KMS-11 (cell line): ENCODE results near the gene INPP5A.

ENCODE experiments used
- H2AFZ ChIP-seq: fragments of 200-600 bp; sonication (generic); 2 replicates; pipeline ENCODE4 v1.6.1; 2016; ENCODE audit warnings: antibody characterized with exemption, mixed run types, low read depth
- H3K27ac ChIP-seq: fragments of 200-600 bp; sonication (generic); 2 replicates; pipeline ENCODE4 v1.6.1; 2016; ENCODE audit warnings: mild to moderate bottlenecking, mixed run types
- H3K27me3 ChIP-seq: fragments of 200-600 bp; sonication (generic); 2 replicates; pipeline ENCODE4 v1.6.1; 2017; ENCODE audit warnings: mild to moderate bottlenecking, low read depth, mixed run types, moderate library complexity; ENCODE audit not compliant: insufficient read depth
- H3K36me3 ChIP-seq: fragments of 200-600 bp; sonication (generic); 2 replicates; pipeline ENCODE4 v1.6.1; 2017; ENCODE audit warnings: mild to moderate bottlenecking, mixed run types; ENCODE audit not compliant: insufficient read depth
- H3K4me1 ChIP-seq: fragments of 200-600 bp; sonication (generic); 2 replicates; pipeline ENCODE4 v1.6.1; 2016; ENCODE audit warnings: mild to moderate bottlenecking, low read depth, mixed run types; ENCODE audit not compliant: poor library complexity, severe bottlenecking
- H3K4me2 ChIP-seq: fragments of 200-600 bp; sonication (generic); 2 replicates; pipeline ENCODE4 v1.7.0; 2016; ENCODE audit warnings: mild to moderate bottlenecking, mixed run types
- H3K4me3 ChIP-seq: fragments of 200-600 bp; sonication (generic); IDR thresholded peaks from 2 replicates; pipeline ENCODE4 v1.6.1; 2017; ENCODE audit warnings: low read depth, low read length, mixed read lengths; ENCODE audit not compliant: insufficient read depth
- H3K79me2 ChIP-seq: fragments of 200-600 bp; sonication (generic); 2 replicates; pipeline ENCODE4 v1.6.1; 2016; ENCODE audit warnings: low read depth, mixed run types; ENCODE audit not compliant: insufficient read depth
- H3K9ac ChIP-seq: fragments of 200-600 bp; sonication (generic); 2 replicates; pipeline ENCODE4 v1.6.1; 2016; ENCODE audit warnings: mild to moderate bottlenecking, mixed run types
- H4K20me1 ChIP-seq: fragments of 200-600 bp; sonication (generic); 2 replicates; pipeline ENCODE4 v1.6.1; 2016; ENCODE audit warnings: mild to moderate bottlenecking, mixed run types; ENCODE audit not compliant: insufficient read depth
- TF ChIP-seq, protein P1 (sequence below): fragments of 200-600 bp; sonication (generic); conservative IDR thresholded peaks from 2 replicates; pipeline ENCODE4 v1.6.1; 2017; ENCODE audit warnings: low read depth, mild to moderate bottlenecking, antibody characterized with exemption, low read length, moderate library complexity, mixed read lengths

INPP5A gene

DNA sequence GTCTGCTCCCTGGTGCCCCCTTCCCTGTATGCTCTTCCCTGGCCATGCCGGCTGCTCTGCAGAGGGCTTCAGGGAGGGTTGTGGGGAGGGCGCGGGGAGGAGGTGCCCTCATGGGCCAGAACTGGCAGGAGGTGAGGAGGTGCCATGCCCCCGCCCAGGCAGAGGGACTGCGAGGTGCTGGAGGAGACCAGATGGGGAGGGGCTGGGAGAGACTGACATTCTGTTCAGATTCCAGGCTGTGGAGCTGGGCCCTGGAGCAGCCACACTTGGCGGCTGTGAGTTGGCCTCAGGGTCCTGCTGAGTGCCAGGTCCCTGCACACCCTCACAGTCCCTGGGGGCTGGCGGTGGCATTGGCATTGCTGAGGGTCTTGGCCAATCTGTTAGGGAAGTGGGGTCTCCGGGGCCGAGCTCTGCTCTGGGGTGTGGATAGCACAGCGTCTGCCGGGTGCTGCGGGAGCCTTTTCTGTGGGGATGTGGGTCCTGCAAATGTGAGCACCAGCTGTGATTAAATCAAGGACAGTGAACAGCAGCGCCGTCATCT lies 25.4 kb downstream of the INPP5A start:
- no peak overlapping the region for H3K4me2 ChIP-seq
- TF ChIP-seq, protein P1, sequence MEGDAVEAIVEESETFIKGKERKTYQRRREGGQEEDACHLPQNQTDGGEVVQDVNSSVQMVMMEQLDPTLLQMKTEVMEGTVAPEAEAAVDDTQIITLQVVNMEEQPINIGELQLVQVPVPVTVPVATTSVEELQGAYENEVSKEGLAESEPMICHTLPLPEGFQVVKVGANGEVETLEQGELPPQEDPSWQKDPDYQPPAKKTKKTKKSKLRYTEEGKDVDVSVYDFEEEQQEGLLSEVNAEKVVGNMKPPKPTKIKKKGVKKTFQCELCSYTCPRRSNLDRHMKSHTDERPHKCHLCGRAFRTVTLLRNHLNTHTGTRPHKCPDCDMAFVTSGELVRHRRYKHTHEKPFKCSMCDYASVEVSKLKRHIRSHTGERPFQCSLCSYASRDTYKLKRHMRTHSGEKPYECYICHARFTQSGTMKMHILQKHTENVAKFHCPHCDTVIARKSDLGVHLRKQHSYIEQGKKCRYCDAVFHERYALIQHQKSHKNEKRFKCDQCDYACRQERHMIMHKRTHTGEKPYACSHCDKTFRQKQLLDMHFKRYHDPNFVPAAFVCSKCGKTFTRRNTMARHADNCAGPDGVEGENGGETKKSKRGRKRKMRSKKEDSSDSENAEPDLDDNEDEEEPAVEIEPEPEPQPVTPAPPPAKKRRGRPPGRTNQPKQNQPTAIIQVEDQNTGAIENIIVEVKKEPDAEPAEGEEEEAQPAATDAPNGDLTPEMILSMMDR, result no peak
- no peaks in the 10 kb centered on the region; the same call in 1 of the 2 replicates for H3K79me2 ChIP-seq
- H3K36me3 ChIP-seq, result no peaks in the 10 kb centered on the region
- no peaks in the 10 kb centered on the region for H3K27me3 ChIP-seq
- H3K4me3 ChIP-seq, result no peak overlapping the region
- H3K9ac ChIP-seq, result no peak overlapping the region
- no peaks in the 10 kb centered on the region for H3K4me1 ChIP-seq
- no peak overlapping the region for H2AFZ ChIP-seq
- no peaks in the 10 kb centered on the region for H4K20me1 ChIP-seq
- no peak overlapping the region for H3K27ac ChIP-seq

GRCh38 chr10:132563485-132564248 lies 26.1 kb downstream of the INPP5A start:
- H3K36me3 ChIP-seq, result no peaks in the 10 kb centered on the region
- no peak overlapping the region for H3K9ac ChIP-seq
- H3K27me3 ChIP-seq, result no peaks in the 10 kb centered on the region
- no peak overlapping the region for H3K4me2 ChIP-seq
- H3K4me3 ChIP-seq, result no peak overlapping the region
- H4K20me1 ChIP-seq, result no peaks in the 10 kb centered on the region
- TF ChIP-seq, protein P1, result no peak
- H3K79me2 ChIP-seq, result no peaks in the 10 kb centered on the region; the same call in 1 of the 2 replicates
- no peaks in the 10 kb centered on the region for H3K4me1 ChIP-seq
- no peak overlapping the region for H2AFZ ChIP-seq
- H3K27ac ChIP-seq, result no peak overlapping the region

- Histone ChIP-seq H3K27me3 (no peaks in the 10 kb centered on the region), H3K79me2 (no peaks in the 10 kb centered on the region; the same call in 1 of the 2 replicates), H2AFZ (no peak overlapping the region), H3K4me2 (no peak overlapping the region), H3K4me1 (no peaks in the 10 kb centered on the region), H3K9ac (no peak overlapping the region), H3K36me3 (no peaks in the 10 kb centered on the region), H3K27ac (no peak overlapping the region), H3K4me3 (no peak overlapping the region), H4K20me1 (no peaks in the 10 kb centered on the region)
- TF ChIP-seq, protein P1, result no peak
Measured at GRCh38 chr10:132564249-132564605, 26.6 kb downstream of the INPP5A start.

DNA sequence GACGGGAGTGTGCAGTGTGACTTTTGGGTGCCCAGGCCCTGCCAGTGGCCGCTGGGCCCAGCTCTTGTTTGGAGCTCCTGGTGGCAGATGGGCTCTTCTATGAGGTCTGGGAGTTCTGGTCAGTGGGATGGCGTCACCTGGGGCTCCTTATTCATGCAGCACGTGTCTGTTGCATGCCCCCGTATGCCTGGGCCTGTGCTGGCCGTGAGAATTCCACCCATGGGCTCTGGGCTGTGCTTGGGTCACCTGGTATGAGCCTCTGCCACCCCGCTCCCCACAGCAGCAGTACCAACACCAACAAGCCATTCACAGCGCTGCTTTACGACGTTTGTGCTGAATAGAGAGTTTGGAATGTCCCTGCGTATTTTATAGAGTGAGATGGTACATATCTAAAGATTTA lies 27.1 kb downstream of the INPP5A start:
- Histone ChIP-seq H3K36me3 (no peaks in the 10 kb centered on the region), H3K4me2 (no peak overlapping the region), H4K20me1 (no peaks in the 10 kb centered on the region), H3K9ac (no peak overlapping the region), H2AFZ (no peak overlapping the region), H3K27me3 (no peaks in the 10 kb centered on the region), H3K27ac (no peak overlapping the region), H3K4me1 (peaks cover 4% of the 10 kb centered on the region), H3K79me2 (no peaks in the 10 kb centered on the region; the same call in 1 of the 2 replicates), H3K4me3 (no peak overlapping the region)
- TF ChIP-seq, protein P1, result no peak
